HG02938 (cell line): ENCODE data around the gene DMD.

Source experiments
- ATAC-seq: cut with Tn5 transposase; IDR thresholded peaks from one replicate; pipeline ENCODE4 v1.9.1; 2021; ENCODE audit warnings: mild to moderate bottlenecking, moderate library complexity; ENCODE audit not compliant: unreplicated experiment

Gene DMD

GRCh38 chrX:31320740-31321139 lies 1890.6 kb downstream of the DMD start:
- no peak for ATAC-seq

DNA sequence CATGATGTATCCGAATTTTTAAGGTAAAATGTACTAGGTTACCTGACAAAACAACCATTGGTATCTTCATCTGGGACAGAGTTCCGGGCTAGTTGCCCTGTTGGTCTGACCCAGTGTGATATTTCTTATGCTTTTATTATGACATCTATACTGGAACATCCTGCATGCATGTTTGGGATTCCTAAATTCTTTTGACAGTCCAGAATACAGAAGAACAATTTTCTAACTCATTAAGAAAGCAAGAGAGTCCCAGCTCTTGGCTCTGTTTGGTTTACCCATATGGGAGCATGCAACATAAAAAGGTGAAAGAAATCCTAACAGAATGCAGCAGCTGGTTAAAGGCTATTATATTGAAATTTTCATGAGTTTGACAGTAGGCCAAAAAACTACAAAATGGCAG lies 1891.8 kb downstream of the DMD start:
- ATAC-seq, result no peak

DNA sequence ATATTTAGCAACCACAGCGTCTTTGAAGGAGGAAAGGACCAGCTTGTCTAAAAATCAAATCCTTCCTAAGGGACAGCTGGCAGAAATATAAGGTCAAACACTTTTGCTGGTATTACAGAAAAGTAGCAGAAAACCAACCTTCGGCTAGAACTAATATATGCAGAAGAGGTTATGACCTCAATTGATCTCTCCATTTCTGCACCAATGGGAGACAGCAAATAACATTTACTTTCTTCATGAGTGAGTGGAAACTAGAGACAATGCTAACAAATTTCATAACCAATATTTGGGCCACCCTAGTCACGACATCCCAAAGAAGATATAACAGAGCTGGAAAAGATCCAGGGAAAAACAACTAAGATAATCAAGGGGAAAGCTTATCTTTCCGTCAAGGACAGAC lies 1892.5 kb downstream of the DMD start:
- no peak for ATAC-seq

GRCh38 chrX:31316340-31316991 lies 1894.9 kb downstream of the DMD start:
- ATAC-seq, result peak; percentile 61

DNA sequence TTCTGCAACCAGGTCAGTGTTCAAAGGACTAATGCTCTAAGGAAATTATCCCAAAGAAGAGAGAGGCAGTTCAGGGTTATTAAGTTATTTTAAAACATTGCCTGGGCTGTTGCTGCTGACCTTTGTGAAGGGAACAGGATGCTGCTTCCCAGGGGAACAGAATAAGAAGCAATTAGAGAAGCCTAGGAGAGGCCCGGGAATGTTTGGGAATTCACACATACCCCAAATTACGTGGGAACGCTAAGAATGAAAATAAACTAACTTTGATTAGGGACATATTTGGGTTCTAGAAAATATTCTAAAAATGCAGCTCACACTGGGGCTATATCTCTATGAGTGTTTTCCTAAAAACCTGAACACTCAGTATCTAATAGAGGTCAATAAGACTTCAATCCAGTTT lies 1896.4 kb downstream of the DMD start:
- ATAC-seq, result no peak

- ATAC-seq, result no peak
Measured at GRCh38 chrX:31307952-31308351, 1903.4 kb downstream of the DMD start.

GRCh38 chrX:31302573-31303075 lies 1908.7 kb downstream of the DMD start:
- no peak for ATAC-seq

- no peak for ATAC-seq
Measured at GRCh38 chrX:31301941-31302340, 1909.4 kb downstream of the DMD start.

GRCh38 chrX:31301203-31301602 lies 1910.1 kb downstream of the DMD start:
- no peak for ATAC-seq

GRCh38 chrX:31298916-31299315 lies 1912.4 kb downstream of the DMD start:
- ATAC-seq, result no peak

DNA sequence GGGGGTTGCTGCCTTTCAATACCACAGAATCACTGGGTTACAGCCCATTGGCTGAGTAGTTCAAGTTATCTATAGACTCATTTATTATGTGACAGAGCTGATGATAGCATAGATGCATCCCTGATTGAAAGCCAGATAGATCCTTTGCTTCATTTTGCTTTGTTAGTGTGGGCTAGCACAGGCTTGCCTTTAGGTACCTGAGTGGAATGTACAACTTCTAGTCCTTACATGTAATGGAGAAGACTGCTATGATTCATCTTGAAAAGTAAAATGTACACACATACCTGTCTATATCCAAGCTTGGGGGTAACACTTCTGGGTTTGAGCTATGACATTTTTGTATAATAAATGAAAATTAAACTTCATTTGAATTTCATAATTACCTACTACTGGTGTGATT lies 1913.5 kb downstream of the DMD start:
- no peak for ATAC-seq

GRCh38 chrX:31294475-31294874 lies 1916.9 kb downstream of the DMD start:
- no peak for ATAC-seq

- ATAC-seq, result no peak
Measured at GRCh38 chrX:31293409-31293808, 1917.9 kb downstream of the DMD start.

GRCh38 chrX:31291131-31291530 lies 1920.2 kb downstream of the DMD start:
- no peak for ATAC-seq

GRCh38 chrX:31287861-31288260 lies 1923.5 kb downstream of the DMD start:
- ATAC-seq, result no peak

- peak; percentile 71 for ATAC-seq
Measured at GRCh38 chrX:31280580-31280979, 1930.8 kb downstream of the DMD start.

DNA sequence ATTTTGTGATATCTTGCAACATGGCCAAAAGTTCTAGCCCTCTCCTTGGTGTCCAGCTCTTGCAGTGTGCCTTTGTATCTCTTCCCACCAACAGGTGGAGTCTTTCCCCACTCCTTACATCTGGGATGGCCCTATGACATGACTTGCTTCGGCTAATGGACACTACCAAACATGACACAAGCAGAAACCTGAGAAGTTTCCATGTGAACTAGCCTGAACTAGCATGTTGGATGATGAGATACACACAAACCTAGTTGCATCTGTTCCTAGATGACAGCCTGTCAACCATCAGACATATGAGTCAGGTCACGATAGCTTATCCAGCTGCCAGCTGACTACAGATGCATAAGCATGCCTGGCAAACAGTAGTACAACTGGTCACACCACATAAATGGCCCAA lies 1932.0 kb downstream of the DMD start:
- ATAC-seq, result no peak

GRCh38 chrX:31272472-31272775 lies 1938.9 kb downstream of the DMD start:
- no peak for ATAC-seq

GRCh38 chrX:31271615-31272471 lies 1939.5 kb downstream of the DMD start:
- ATAC-seq, result no peak

DNA sequence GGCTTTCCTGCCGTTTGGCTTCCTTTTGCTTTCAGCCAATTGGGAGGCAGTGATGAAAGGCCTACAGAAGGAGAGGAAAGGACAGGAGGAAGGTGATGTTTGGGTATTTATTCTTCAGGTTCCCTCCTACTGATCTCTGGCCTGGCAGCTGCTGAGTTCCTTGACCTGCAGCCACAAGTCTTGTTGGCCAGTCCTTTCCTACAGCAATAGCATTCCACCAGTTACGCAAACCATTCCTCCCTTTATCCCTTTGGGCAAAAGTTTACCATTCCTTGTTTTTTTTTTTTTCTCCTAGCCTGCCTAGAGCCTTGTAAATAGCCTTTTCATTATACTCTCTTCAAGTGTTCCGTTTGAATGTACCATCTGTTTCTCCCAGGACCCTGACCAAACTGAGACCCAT lies 1941.4 kb downstream of the DMD start:
- no peak for ATAC-seq

DNA sequence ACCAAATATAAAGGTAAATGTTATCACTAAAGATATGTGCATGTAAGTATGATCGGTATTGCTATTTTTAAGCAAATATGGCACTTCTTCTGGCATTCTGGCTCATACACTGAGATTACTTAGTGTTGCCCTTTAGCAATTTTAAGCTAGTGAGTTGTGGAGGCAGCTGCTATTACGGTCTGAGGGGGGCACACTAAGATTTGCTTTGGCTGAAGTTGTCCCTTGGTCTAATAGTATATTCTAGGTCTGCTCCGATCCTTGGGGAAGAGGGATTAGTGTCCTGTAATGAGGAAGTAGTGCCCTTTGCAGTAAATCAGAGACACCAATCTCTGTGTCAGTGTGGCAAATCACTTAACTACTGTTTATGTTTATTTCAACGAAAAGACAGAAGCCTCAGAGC lies 1943.0 kb downstream of the DMD start:
- no peak for ATAC-seq
